AG04449 (cell line): ENCODE data around the gene LAMB3.

Source experiments
- CTCF ChIA-PET: fragments of 350-600 bp; formaldehyde crosslinking; extraction: SDS; loops from one replicate; lab custom pipeline; 2021; ENCODE audit warnings: antibody characterized with exemption; lab: Yijun Ruan, JAX
- POLR2A ChIA-PET: fragments of 400-600, 350-600 bp; formaldehyde crosslinking; extraction: SDS; loops from one replicate; lab custom pipeline; 2020; ENCODE audit warnings: antibody characterized with exemption, inconsistent platforms; lab: Yijun Ruan, JAX
- DNase-seq: peaks from one replicate; pipeline ENCODE4 v3.0.0-alpha.2; 2010; ENCODE audit warnings: low read depth, low spot score
- H3K4me3 ChIP-seq: 2 replicates; pipeline ENCODE4 v1.5.1; 2011; ENCODE audit warnings: low read depth, mild to moderate bottlenecking, control low read depth, low read length
- CTCF ChIP-seq: IDR thresholded peaks from one replicate; pipeline ENCODE4 v1.5.1; 2011; ENCODE audit warnings: mild to moderate bottlenecking, moderate library complexity, low read length, control low read depth, inconsistent platforms; ENCODE audit not compliant: insufficient read depth; ENCODE audit errors: missing control alignments

Gene LAMB3

GRCh38 chr1:209657140-209657879 lies 5.1 kb upstream of the LAMB3 start:
- no peak for DNase-seq
- POLR2A ChIA-PET = no interaction called here
- no peak overlapping the region for H3K4me3 ChIP-seq
- TF ChIP-seq CTCF = no peak
- CTCF ChIA-PET = interaction anchor here (1.0 to 2.3 kb wide), 2 partner anchors 11 to 30 kb away, joined by 4 to 8 read pairs; no protein-coding TSS in a partner anchor

DNA sequence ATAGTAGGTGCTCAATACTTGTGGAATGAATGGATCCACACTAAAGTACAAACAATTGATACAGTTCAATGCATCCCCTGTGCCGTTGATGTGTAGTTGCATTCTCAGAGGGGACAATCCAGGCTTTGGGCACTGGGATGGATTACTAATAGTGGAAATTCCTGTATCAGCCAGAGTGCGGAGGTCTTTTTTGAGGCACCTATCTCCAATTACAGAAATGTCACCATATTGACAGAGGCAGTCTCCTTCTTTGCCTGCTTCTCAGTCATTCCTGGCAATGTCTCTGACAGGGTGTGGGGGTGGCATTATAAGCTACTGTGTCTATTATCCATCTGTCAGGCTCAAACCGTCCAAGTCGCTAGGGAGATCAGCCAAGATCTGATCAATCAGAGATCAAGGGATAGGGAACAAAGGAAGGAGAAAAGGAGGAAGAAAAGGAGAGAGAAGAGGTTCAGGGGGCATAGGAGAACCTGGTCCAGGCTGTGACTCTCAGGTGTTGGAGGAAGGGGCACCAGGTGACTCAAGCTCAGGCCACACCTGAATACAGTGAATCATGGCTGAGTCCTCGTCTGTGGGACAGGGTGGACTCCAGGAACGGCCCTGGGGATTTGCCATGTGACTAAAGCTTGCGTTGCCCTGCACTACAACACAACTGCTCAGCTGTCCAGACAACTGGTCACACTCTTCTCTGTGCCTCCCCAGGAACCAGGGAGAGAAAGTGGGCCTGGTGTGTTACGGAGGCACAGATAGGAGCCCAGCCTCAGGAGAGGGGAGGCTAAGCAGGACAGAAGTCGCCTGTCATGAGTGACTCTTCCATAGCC lies 3.4 kb upstream of the LAMB3 start:
- ChIA-PET CTCF (no interaction called here), POLR2A (no interaction called here)

GRCh38 chr1:209653915-209654351 lies 1.7 kb upstream of the LAMB3 start:
- H3K4me3 ChIP-seq = no peak overlapping the region
- POLR2A ChIA-PET = no interaction called here
- CTCF ChIA-PET = interaction anchor here (0.9 to 2.5 kb wide), 8 partner anchors 19 to 88 kb away, joined by 3 to 12 read pairs (median 4); no protein-coding TSS in a partner anchor
- TF ChIP-seq CTCF = no peak
- DNase-seq = no peak

More for the DNA sequence above, 3.4 kb upstream of the LAMB3 start:
- H3K4me3 ChIP-seq = no peak overlapping the region
- no peak for DNase-seq
- TF ChIP-seq CTCF = no peak

- ChIA-PET CTCF (interaction anchor here (0.8 to 2.5 kb wide), 12 partner anchors 8 to 354 kb away, joined by 3 to 12 read pairs (median 4); no protein-coding TSS in a partner anchor), POLR2A (interaction anchor here (0.6 kb wide), 1 partner anchor 163 kb away, joined by 3 read pairs; no protein-coding TSS in a partner anchor)
- H3K4me3 ChIP-seq = no peak overlapping the region
- no peak for DNase-seq
- TF ChIP-seq CTCF = no peak
Measured at GRCh38 chr1:209652873-209653401, 712 bp upstream of the LAMB3 start.

- POLR2A ChIA-PET = no interaction called here
- no peak for DNase-seq
- CTCF ChIA-PET = interaction anchor here (1.0 to 4.1 kb wide), 4 partner anchors 21 to 84 kb away, joined by 3 to 39 read pairs (median 6); partner anchors contain the start of gene CAMK1G
- no peak for TF ChIP-seq CTCF
- H3K4me3 ChIP-seq = no peak overlapping the region
Measured at GRCh38 chr1:209651138-209651587, 1.1 kb downstream of the LAMB3 start.
